NCI-H226 (cell line): ENCODE results near the gene RHOC.
"Not testable (repeated sequence)": the region's sequence is repeated elsewhere in the genome, so short reads cannot be mapped to it uniquely, and the experiment has no call there.

Experiments
- DNase-seq: peaks from one replicate; pipeline ENCODE4 v3.0.0-alpha.2; 2015

Gene RHOC

GRCh38 chr1:112706505-112707220 lies at the start of gene RHOC:
Gene RHOC (minus strand): TSS chr1:112707127. CDS start chr1:112703799, 3,328 bp downstream.
- DNase-seq, result no peak

GRCh38 chr1:112754116-112754628 lies 47.2 kb upstream of the RHOC start:
- no peak for DNase-seq

- no peak for DNase-seq
Measured at GRCh38 chr1:112748396-112748795, 41.5 kb upstream of the RHOC start.

GRCh38 chr1:112744009-112744578 lies 37.2 kb upstream of the RHOC start:
- no peak for DNase-seq

- DNase-seq, result no peak
Measured at GRCh38 chr1:112743174-112744008, 36.5 kb upstream of the RHOC start.

GRCh38 chr1:112737573-112737972 lies 30.6 kb upstream of the RHOC start:
- no peak for DNase-seq

- DNase-seq, result peak; percentile 80
Measured at GRCh38 chr1:112735752-112736151, 28.8 kb upstream of the RHOC start.

- DNase-seq, result no peak
Measured at GRCh38 chr1:112731451-112731850, 24.5 kb upstream of the RHOC start.

GRCh38 chr1:112729909-112730308 lies 23.0 kb upstream of the RHOC start:
- DNase-seq, result no peak

- not testable (repeated sequence) for DNase-seq
Measured at GRCh38 chr1:112729011-112729410, 22.1 kb upstream of the RHOC start.

- not testable (repeated sequence) for DNase-seq
Measured at GRCh38 chr1:112728306-112728971, 21.5 kb upstream of the RHOC start.

GRCh38 chr1:112727716-112728115 lies 20.8 kb upstream of the RHOC start:
- DNase-seq, result no peak

GRCh38 chr1:112724240-112724639 lies 17.3 kb upstream of the RHOC start:
- DNase-seq, result not testable (repeated sequence)

GRCh38 chr1:112723511-112723839 lies 16.5 kb upstream of the RHOC start:
- DNase-seq, result no peak

GRCh38 chr1:112722601-112723510 lies 15.9 kb upstream of the RHOC start:
- DNase-seq, result peak; percentile 98

- DNase-seq, result no peak
Measured at GRCh38 chr1:112721966-112722524, 15.1 kb upstream of the RHOC start.

GRCh38 chr1:112721294-112721693 lies 14.4 kb upstream of the RHOC start:
- DNase-seq, result not testable (repeated sequence)

GRCh38 chr1:112720800-112721199 lies 13.9 kb upstream of the RHOC start:
- no peak for DNase-seq

- no peak for DNase-seq
Measured at GRCh38 chr1:112719706-112720105, 12.8 kb upstream of the RHOC start.

GRCh38 chr1:112718691-112719418 lies 11.9 kb upstream of the RHOC start:
- peak; percentile 78 for DNase-seq
